ENCODE measurements around the gene ADAM11.

ADAM11 gene

GRCh38 chr17:44759086-44759915 is 513 bp downstream of the ADAM11 start:
- no peak for TF ChIP-seq CTCF (IDR thresholded peaks at IDR 0.05; ENCODE audit: insufficient read depth, low read depth, low read length, missing control alignments)
- no peak for DNase-seq (ENCODE audit: low read depth)
- H3K4me3 ChIP-seq (ENCODE audit: low read depth, low read length), result no peak overlapping the region

GRCh38 chr17:44759916-44760243 is 1.1 kb downstream of the ADAM11 start:
- no peak for DNase-seq (ENCODE audit: low read depth)
- TF ChIP-seq CTCF (IDR thresholded peaks at IDR 0.05; ENCODE audit: insufficient read depth, low read depth, low read length, missing control alignments), result no peak
- no peak overlapping the region for H3K4me3 ChIP-seq (ENCODE audit: low read depth, low read length)

GRCh38 chr17:44760474-44761308 is 1.9 kb downstream of the ADAM11 start:
- H3K4me3 ChIP-seq (ENCODE audit: low read depth, low read length), result no peak overlapping the region
- no peak for DNase-seq (ENCODE audit: low read depth)
- TF ChIP-seq CTCF (IDR thresholded peaks at IDR 0.05; ENCODE audit: insufficient read depth, low read depth, low read length, missing control alignments), result no peak

GRCh38 chr17:44761932-44762810 is 3.4 kb downstream of the ADAM11 start:
- TF ChIP-seq CTCF (IDR thresholded peaks at IDR 0.05; ENCODE audit: insufficient read depth, low read depth, low read length, missing control alignments), result no peak
- no peak overlapping the region for H3K4me3 ChIP-seq (ENCODE audit: low read depth, low read length)
- no peak for DNase-seq (ENCODE audit: low read depth)

GRCh38 chr17:44763170-44763569 is 4.4 kb downstream of the ADAM11 start:
- DNase-seq (ENCODE audit: low read depth), result no peak
- H3K4me3 ChIP-seq (ENCODE audit: low read depth, low read length), result no peak overlapping the region
- TF ChIP-seq CTCF (IDR thresholded peaks at IDR 0.05; ENCODE audit: insufficient read depth, low read depth, low read length, missing control alignments), result no peak

- no peak overlapping the region for H3K4me3 ChIP-seq (ENCODE audit: low read depth, low read length)
- TF ChIP-seq CTCF (IDR thresholded peaks at IDR 0.05; ENCODE audit: insufficient read depth, low read depth, low read length, missing control alignments), result no peak
- DNase-seq (ENCODE audit: low read depth), result no peak
Observed at GRCh38 chr17:44765965-44766364, 7.2 kb downstream of the ADAM11 start.
